Measurements from ENCODE around the gene LRSAM1. TPM values are rescaled to one million over a fixed set of nuclear protein-coding genes. Genes with fewer than 3 reads are reported as not detected.
A peak's percentile ranks its signal among the peaks of the same experiment; 100 is the strongest.

The LRSAM1 gene
- total and polyA plus RNA-seq, 12 donors: 6.8 to 74.8 (median 29.3) TPM

GRCh38 chr9:127508901-127509260, 57.6 kb downstream of the LRSAM1 start:
- H3K36me3 ChIP-seq (replicated peaks in 1 of 2): peaks cover 0 to 49% of the 10 kb centered on the region in 2 donors
- intact Hi-C loops (cut with DNase I): loop anchor here (5.0 to 10.0 kb wide), 3 partner anchors 223 to 416 kb away; partner anchors contain the start of gene TOR2A (in 1 of the 2)
- H3K4me3 ChIP-seq: no peak overlapping the region
- no peaks in the 10 kb centered on the region for H3K27me3 ChIP-seq
- H3K4me1 ChIP-seq (replicated peaks in 1 of 2): peaks cover 37 to 58% of the 10 kb centered on the region in 2 donors
- peak overlapping the region in 4 of 5 donors; percentile 88 to 93 (median 90) for H3K27ac ChIP-seq
- 73 to 88% (median 87%) methylated on average over 2 to 19 of the region's 19 CpGs for WGBS, 4 donors
- DNase-seq: peak in 1 of 7 donors; percentile 38
- no peak for TF ChIP-seq POLR2A (IDR thresholded peaks at IDR 0.05)
- TF ChIP-seq CTCF (IDR thresholded peaks at IDR 0.05): no peak
- no peaks in the 10 kb centered on the region for H3K9me3 ChIP-seq (replicated peaks in 1 of 3)

GRCh38 chr9:127509261-127509954, 58.1 kb downstream of the LRSAM1 start:
- H3K27me3 ChIP-seq: no peaks in the 10 kb centered on the region
- no peak for TF ChIP-seq CTCF (IDR thresholded peaks at IDR 0.05)
- peak in 1 of 2 donors; percentile 15 for TF ChIP-seq POLR2A (IDR thresholded peaks at IDR 0.05)
- H3K4me1 ChIP-seq (replicated peaks in 1 of 2): peaks cover 37 to 55% of the 10 kb centered on the region in 2 donors
- no peaks in the 10 kb centered on the region for H3K9me3 ChIP-seq (replicated peaks in 1 of 3)
- WGBS, 4 donors: 34 to 46% (median 35%) methylated on average over 10 to 13 of the region's 13 CpGs
- no peak overlapping the region for H3K4me3 ChIP-seq
- DNase-seq: peak in 6 of 7 donors; percentile 86 to 95 (median 90)
- H3K36me3 ChIP-seq (replicated peaks in 1 of 2): peaks cover 0 to 49% of the 10 kb centered on the region in 2 donors
- intact Hi-C loops (cut with DNase I): loop anchor here (5.0 to 10.0 kb wide), 3 partner anchors 223 to 415 kb away; partner anchors contain the start of gene TOR2A (in 1 of the 2)
- peak overlapping the region; percentile 81 to 93 (median 89) for H3K27ac ChIP-seq

GRCh38 chr9:127509955-127510299, 58.6 kb downstream of the LRSAM1 start:
- peak in 4 of 7 donors; percentile 43 to 60 (median 50) for DNase-seq
- peak overlapping the region; percentile 81 to 93 (median 89) for H3K27ac ChIP-seq
- intact Hi-C loops (cut with DNase I): loop anchor here (5.0 to 10.0 kb wide), 3 partner anchors 222 to 415 kb away; partner anchors contain the start of gene TOR2A (in 1 of the 2)

More at GRCh38 chr9:127509955-127510299, 58.6 kb downstream of the LRSAM1 start:
- TF ChIP-seq POLR2A (IDR thresholded peaks at IDR 0.05) (no peak), CTCF (IDR thresholded peaks at IDR 0.05) (no peak)
- 15 to 35% (median 32%) methylated on average over 8 to 15 of the region's 15 CpGs for whole genome bisulfite sequencing, 4 donors
- peaks cover 0 to 52% of the 10 kb centered on the region in 2 donors for H3K36me3 ChIP-seq (replicated peaks in 1 of 2)
- H3K4me1 ChIP-seq (replicated peaks in 1 of 2): peaks cover 37 to 52% of the 10 kb centered on the region in 2 donors
- no peaks in the 10 kb centered on the region for H3K9me3 ChIP-seq (replicated peaks in 1 of 3)
- H3K27me3 ChIP-seq: no peaks in the 10 kb centered on the region
- H3K4me3 ChIP-seq: no peak overlapping the region

Data from adrenal gland (tissue), 12 donors.